Measurements from ENCODE around the gene CDC42EP3.

GRCh38 chr2:37683241-37683640 is 11.8 kb upstream of the CDC42EP3 start:
- TF ChIP-seq CTCF (conservative IDR thresholded peaks at IDR 0.05) (no peak), ZFX (IDR thresholded peaks at IDR 0.05) (no peak)

All from C4-2B (cell line).